KG1 (cell line): ENCODE results near the gene RNLS.
"Not testable (repeated sequence)": the region's sequence is repeated elsewhere in the genome, so short reads cannot be mapped to it uniquely, and the experiment has no call there.

Source experiments
- DNase-seq: peaks from one replicate; lab custom pipeline; 2025; lab: John Stamatoyannopoulos, UW

Gene RNLS

GRCh38 chr10:88293073-88293472 lies 290.0 kb downstream of the RNLS start:
- DNase-seq: no peak

DNA sequence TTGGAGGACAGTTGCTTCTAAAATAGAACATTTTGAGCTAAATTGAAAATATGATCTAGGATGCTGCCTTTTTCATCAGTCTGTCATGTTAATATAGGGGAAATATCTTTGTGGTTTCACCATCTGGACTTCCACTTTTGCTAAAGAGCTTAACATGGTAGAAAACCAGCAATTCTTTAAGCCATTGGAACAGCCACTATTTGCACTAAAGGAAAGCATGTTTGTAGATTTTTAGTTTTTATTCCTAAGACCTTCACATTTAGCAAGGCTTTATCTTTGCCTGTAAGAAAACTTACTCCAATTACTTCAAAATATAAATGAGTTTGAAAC lies 291.0 kb downstream of the RNLS start:
- no peak for DNase-seq

DNA sequence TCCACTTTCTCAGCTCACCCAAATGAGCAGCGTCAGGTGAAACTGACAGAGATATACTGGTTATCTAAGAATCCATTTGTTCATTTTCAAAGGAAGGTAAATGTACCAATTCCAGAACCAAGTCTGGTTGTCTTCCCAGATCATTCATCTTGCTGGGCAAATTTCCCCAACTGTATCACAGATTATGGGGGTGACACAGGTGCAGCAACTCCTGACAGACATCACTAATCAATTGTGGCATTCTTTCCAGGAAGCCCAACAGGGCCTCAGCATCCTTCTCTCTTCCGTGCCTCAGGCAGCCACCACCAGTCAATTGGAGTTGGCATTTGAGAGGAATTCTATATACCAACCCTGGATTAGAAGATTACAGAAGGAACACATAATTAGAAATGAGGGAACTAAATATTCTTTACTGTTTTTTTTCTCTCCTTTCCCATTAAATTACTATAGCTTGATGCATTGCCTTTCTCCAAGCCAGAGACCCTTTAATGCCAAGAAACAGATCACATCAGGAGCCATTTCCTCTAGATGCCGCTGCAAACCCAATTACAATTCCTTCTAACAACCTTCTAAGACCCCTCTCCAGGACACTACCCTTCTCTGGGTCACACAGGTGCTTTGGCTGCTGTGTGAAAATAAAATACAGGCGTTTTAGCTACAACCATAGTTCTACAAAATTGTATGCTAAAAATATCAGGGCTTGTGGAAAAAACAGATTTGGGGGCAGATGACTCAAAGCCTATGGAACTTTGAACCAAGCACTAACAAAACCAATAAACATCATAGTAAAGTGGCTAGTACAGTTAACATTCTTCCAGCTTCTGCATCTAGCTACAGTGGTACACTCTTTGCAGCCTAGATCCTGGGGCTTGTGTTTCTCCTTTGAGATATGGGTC lies 291.6 kb downstream of the RNLS start:
- no peak for DNase-seq

DNA sequence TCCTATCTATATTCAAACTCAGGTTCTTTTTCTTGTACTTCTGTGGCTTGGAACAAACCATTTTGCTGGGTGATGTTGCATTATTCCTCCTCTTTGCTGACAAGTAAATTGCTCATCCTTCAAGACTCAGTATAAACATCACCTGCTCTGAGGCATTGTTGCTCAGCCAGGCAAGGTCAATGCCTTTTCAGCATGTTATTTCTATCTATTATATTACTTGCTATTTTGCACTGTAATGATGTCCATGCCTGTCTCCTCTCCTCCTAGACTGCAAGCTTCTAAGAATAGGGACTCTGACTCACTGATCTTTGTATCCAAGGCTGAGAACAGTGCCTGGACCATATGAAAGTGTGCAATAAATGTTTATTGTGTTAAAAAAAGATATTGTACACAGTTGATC lies 293.8 kb downstream of the RNLS start:
- DNase-seq: no peak

GRCh38 chr10:88288320-88289059 lies 294.6 kb downstream of the RNLS start:
- no peak for DNase-seq

DNA sequence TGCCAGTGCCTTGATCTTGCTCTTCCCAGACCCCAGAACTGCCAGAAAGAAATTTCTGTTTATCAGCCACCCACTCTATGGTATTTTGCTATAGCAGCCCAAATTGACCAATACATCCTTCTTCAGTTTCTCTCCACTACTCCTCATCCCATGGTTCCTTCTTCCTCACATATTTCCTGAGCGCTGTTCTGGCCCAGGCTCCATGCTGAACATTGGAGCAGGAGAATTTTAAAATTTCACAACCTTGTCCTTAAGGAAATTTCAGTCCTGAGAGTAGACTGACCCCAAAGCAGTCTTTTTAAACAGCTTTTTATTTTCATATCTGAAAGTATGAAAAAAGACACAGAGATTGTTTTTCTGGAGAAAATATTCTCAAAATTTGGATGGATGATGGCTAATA lies 297.1 kb downstream of the RNLS start:
- DNase-seq: no peak

- no peak for DNase-seq
Observed at GRCh38 chr10:88281592-88282347, 301.3 kb downstream of the RNLS start.

- DNase-seq: no peak
Observed at GRCh38 chr10:88280518-88280917, 302.6 kb downstream of the RNLS start.

DNA sequence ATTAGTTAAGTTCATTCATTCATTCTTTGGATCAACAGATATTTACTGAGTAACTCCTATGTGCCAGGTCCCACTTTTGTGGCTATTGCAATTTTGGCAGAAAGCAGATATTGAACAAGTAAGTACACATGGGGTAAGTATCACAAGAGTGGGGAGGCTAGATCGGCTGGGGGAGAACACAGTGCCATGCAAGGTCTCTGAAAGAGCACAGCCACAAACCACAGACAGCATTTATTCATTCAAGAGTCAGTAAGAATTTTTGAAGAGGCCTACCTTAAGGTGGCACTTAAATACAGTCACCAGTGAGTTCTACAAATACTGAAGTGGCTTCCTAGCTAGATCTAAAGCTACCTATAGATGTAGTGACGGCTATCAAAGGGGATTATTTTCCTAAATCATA lies 304.2 kb downstream of the RNLS start:
- DNase-seq: no peak

DNA sequence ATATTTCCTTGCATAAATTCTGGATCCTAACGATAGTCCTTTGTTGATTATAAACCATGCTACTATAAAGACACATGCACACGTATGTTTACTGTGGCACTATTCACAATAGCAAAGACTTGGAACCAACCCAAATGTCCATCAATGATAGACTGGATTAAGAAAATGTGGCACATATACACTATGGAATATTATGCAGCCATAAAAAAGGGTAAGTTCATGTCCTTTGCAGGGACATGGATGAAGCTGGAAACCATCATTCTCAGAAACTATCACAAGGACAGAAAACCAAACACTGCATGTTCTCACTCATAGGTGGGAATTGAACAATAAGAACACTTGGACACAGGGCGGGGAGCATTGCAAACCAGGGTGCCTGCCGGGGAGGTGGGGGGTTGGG lies 306.2 kb downstream of the RNLS start:
- not testable (repeated sequence) for DNase-seq

DNA sequence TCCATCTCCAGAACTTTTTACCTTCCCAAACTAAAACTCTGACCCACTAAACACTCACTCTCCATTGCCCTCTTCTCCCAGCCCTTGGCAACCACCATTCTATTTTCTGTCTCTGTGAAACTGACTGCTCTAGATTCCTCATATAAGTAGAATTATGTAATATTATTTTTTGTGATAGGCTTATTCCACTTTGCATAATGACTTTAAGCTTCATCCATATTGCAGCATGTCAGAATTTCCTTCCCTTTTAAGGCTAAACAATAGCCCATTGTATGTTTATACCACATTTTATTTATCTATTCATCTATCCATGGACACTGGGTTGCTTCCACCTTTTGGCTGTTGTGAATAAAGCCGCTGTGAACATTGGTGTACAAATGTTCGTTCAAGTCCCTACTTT lies 308.8 kb downstream of the RNLS start:
- DNase-seq: no peak

DNA sequence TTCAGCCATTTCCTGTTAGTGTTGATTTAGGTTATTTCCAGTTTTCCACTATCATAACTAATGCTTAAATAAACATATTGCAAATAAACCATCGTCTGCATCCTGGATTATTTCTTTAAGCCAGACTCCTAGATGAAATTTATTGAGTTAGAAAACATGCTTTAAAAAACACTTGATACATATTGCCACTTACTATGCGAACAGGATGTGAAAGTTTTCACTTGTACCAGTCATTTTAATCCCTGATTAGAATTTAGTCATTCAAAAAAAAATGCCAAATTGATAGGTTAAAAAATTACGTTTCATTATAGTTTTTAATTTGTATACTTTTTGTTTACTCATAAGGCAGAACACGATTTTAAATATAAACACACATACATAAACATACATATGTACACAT lies 309.6 kb downstream of the RNLS start:
- no peak for DNase-seq

GRCh38 chr10:88271761-88272543 lies 311.2 kb downstream of the RNLS start:
- no peak for DNase-seq

- no peak for DNase-seq
Observed at GRCh38 chr10:88270871-88271713, 312.0 kb downstream of the RNLS start.

DNA sequence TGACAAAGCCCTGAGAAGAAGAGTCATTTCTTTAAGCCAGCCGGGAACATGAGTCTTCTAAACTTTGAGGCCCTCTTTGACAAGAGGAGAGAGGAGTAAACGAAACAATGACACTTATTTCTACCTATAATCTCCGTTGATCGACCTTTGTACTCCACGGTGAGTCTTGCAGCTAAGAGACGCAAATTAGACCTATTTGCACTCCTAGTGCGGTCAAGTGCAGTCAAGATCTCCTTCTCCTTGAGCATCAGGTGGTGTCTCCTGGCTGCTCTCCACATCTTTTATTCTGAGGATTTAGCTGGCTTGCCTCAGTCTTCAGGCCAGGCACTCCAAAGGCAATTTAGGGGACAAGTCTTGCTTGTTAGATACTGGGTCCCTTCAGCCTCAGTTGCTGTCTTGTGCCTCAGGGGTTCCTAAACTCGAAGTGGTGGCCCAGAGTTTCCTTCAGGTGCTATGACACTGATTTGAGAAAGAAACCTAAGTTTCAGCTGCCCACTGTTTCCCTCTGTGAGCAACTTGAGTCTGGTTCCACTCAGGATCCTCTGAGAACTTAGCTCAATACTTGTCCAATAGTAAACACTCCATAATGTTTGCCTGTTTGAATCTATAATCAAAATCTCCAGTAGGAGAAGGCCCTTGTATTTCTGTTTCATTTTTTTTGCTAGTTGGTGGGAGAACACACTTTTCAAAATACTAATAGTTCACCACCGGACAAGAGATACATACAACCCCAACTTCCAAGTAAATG lies 312.9 kb downstream of the RNLS start:
- DNase-seq: no peak

GRCh38 chr10:88262591-88263234 lies 320.4 kb downstream of the RNLS start:
- DNase-seq: no peak

DNA sequence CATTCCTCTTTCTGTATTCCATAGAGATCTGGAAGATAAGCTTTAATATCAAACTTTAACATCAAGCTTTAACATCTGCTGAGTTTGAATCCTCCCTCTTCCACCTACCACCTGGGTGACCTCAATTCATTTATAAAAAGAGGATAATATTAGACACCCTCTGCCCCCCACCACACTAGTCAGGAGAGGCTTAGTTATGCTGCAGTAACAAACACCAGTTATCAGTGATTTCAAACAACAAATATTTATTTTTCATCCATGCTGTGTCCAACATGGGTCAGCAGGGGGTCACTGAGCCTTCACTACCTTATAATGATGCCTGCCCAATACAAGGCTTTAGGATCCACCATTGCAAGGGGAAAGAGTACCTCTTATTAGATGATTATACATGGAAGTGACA lies 322.0 kb downstream of the RNLS start:
- no peak for DNase-seq

DNA sequence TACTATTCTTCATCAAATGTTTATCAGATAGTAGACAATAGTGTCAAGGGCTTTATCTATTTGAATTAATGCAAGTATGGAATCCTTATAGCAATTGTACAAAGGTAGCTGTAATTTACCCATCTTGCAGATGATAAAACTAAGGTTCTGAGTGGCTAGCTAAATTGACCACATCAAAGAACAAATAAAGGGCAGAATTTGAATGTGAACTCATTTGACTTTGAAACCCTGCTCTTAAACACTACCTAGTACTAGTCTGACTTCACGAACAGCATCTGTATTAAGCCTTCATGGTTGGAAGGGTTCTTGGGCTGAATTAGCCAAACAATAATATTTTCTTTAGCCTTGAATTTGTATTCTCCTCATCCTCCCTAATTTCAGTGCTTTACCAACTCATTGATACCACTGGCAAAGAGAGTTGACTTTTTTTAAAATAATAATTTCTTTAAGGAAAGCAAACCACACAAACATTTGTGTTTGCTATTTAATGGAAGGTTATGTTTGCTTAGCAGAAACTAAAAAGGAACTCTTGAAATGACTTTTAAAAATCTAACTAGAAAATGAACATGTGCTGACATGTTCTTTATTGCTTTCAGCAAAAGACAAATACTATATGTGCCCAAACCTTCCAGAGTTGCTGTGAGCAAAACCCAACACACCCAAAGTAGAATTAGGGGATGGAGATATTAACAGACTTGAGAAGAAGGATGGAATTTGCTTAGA lies 322.6 kb downstream of the RNLS start:
- DNase-seq: no peak

GRCh38 chr10:88259381-88259780 lies 323.7 kb downstream of the RNLS start:
- DNase-seq: no peak
